ENCODE measurements around the gene IFNAR2. TPM values are rescaled to one million over a fixed set of nuclear protein-coding genes. Genes with fewer than 3 reads are reported as not detected.

Gene IFNAR2
- total and polyA plus RNA-seq, 2 experiments from 2014 or later, result 16.8 to 18.2 TPM

GRCh38 chr21:33198346-33199099 is 31.2 kb upstream of the IFNAR2 start:
- no peaks in the 10 kb centered on the region for H3K9me3 Mint-ChIP-seq
- ATAC-seq, result no peak
- no peak for DNase-seq (ENCODE audit: low spot score)
- no peaks in the 10 kb centered on the region for H3K36me3 Mint-ChIP-seq (ENCODE audit: low read depth)
- peaks cover 8% of the 10 kb centered on the region for H3K27me3 Mint-ChIP-seq (ENCODE audit: insufficient read depth, low read depth, poor library complexity)
- H2AFZ ChIP-seq, result no peak overlapping the region
- no peaks in the 10 kb centered on the region for H3F3A ChIP-seq (replicated peaks; ENCODE audit: low read depth)
- no peak overlapping the region for H3K4me2 ChIP-seq
- H3K27ac ChIP-seq (ENCODE audit: low read depth), result no peak overlapping the region
- no peaks in the 10 kb centered on the region for H3K36me3 ChIP-seq (ENCODE audit: insufficient read depth)
- H3K27ac Mint-ChIP-seq, result no peak overlapping the region
- TF ChIP-seq EZH2phosphoT487 (IDR thresholded peaks at IDR 0.05; ENCODE audit: unreplicated experiment) (no peak), ETS1 (IDR thresholded peaks at IDR 0.05) (no peak)
- TF ChIP-seq, protein P1, sequence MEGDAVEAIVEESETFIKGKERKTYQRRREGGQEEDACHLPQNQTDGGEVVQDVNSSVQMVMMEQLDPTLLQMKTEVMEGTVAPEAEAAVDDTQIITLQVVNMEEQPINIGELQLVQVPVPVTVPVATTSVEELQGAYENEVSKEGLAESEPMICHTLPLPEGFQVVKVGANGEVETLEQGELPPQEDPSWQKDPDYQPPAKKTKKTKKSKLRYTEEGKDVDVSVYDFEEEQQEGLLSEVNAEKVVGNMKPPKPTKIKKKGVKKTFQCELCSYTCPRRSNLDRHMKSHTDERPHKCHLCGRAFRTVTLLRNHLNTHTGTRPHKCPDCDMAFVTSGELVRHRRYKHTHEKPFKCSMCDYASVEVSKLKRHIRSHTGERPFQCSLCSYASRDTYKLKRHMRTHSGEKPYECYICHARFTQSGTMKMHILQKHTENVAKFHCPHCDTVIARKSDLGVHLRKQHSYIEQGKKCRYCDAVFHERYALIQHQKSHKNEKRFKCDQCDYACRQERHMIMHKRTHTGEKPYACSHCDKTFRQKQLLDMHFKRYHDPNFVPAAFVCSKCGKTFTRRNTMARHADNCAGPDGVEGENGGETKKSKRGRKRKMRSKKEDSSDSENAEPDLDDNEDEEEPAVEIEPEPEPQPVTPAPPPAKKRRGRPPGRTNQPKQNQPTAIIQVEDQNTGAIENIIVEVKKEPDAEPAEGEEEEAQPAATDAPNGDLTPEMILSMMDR (conservative IDR thresholded peaks at IDR 0.05; ENCODE audit: low read depth in 2 of 2), result no peak
- H3K4me1 ChIP-seq (ENCODE audit: insufficient read depth), result peaks cover 9% of the 10 kb centered on the region; the same call in 1 of the 2 replicates
- peaks cover 15% of the 10 kb centered on the region for H3K4me1 Mint-ChIP-seq
- H3K27me3 ChIP-seq (ENCODE audit: insufficient read depth), result no peaks in the 10 kb centered on the region
- H3K4me3 ChIP-seq, result no peak overlapping the region
- H3K79me2 ChIP-seq (replicated peaks; ENCODE audit: insufficient read depth), result no peaks in the 10 kb centered on the region
- H4K20me1 ChIP-seq (replicated peaks; ENCODE audit: insufficient read depth), result no peaks in the 10 kb centered on the region
- no peak overlapping the region for H3K4me3 Mint-ChIP-seq
- H3K9me2 ChIP-seq (ENCODE audit: insufficient read depth), result no peaks in the 10 kb centered on the region

DNA sequence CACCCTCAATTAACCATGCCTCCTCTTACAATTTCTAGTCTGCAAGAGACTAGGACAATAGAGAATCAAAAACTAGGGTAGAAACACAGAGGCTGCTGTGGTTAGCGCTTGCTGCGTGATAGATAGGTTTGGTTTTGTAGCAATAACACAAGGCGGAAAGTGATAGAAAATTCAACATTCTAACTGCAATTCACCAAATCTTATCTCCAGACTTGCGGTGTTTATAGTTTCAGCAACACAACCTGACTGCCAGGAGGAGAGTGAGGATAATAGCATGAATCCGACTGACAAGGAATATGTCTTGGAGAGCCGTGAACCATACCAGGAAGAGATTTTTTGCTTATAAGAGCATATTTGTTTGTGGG is 30.7 kb upstream of the IFNAR2 start:
- Mint-ChIP-seq H3K4me3 (no peak overlapping the region), H3K9me3 (no peaks in the 10 kb centered on the region), H3K36me3 (ENCODE audit: low read depth) (no peaks in the 10 kb centered on the region), H3K4me1 (peaks cover 15% of the 10 kb centered on the region), H3K27me3 (ENCODE audit: insufficient read depth, low read depth, poor library complexity) (peaks cover 8% of the 10 kb centered on the region), H3K27ac (no peak overlapping the region)
- H3K27ac ChIP-seq (ENCODE audit: low read depth), result no peak overlapping the region
- H3K9me2 ChIP-seq (ENCODE audit: insufficient read depth), result no peaks in the 10 kb centered on the region
- H3K27me3 ChIP-seq (ENCODE audit: insufficient read depth), result no peaks in the 10 kb centered on the region
- no peak overlapping the region for H3K4me3 ChIP-seq
- H3K4me2 ChIP-seq, result no peak overlapping the region
- H3F3A ChIP-seq (replicated peaks; ENCODE audit: low read depth), result no peaks in the 10 kb centered on the region
- H3K36me3 ChIP-seq (ENCODE audit: insufficient read depth), result no peaks in the 10 kb centered on the region
- DNase-seq (ENCODE audit: low spot score) (no peak), ATAC-seq (no peak)
- H3K79me2 ChIP-seq (replicated peaks; ENCODE audit: insufficient read depth), result no peaks in the 10 kb centered on the region
- no peaks in the 10 kb centered on the region for H4K20me1 ChIP-seq (replicated peaks; ENCODE audit: insufficient read depth)
- H2AFZ ChIP-seq, result no peak overlapping the region
- peaks cover 9% of the 10 kb centered on the region; the same call in 1 of the 2 replicates for H3K4me1 ChIP-seq (ENCODE audit: insufficient read depth)
- TF ChIP-seq EZH2 (IDR thresholded peaks at IDR 0.05; ENCODE audit: low read depth, unreplicated experiment) (no peak), STAT1 (IDR thresholded peaks at IDR 0.05; ENCODE audit: unreplicated experiment) (no peak), CREB1 (CRISPR knock-in tag; IDR thresholded peaks at IDR 0.05; ENCODE audit: low read depth) (no peak), POLR2AphosphoS5 (IDR thresholded peaks at IDR 0.05; ENCODE audit: low read depth) (no peak), ETS1 (IDR thresholded peaks at IDR 0.05) (no peak), EZH2phosphoT487 (IDR thresholded peaks at IDR 0.05; ENCODE audit: unreplicated experiment) (no peak), ZNF331 (CRISPR knock-in tag; IDR thresholded peaks at IDR 0.05; ENCODE audit: low read depth) (no peak), ZNF114 (CRISPR knock-in tag; IDR thresholded peaks at IDR 0.05) (no peak)
- TF ChIP-seq, protein P2, sequence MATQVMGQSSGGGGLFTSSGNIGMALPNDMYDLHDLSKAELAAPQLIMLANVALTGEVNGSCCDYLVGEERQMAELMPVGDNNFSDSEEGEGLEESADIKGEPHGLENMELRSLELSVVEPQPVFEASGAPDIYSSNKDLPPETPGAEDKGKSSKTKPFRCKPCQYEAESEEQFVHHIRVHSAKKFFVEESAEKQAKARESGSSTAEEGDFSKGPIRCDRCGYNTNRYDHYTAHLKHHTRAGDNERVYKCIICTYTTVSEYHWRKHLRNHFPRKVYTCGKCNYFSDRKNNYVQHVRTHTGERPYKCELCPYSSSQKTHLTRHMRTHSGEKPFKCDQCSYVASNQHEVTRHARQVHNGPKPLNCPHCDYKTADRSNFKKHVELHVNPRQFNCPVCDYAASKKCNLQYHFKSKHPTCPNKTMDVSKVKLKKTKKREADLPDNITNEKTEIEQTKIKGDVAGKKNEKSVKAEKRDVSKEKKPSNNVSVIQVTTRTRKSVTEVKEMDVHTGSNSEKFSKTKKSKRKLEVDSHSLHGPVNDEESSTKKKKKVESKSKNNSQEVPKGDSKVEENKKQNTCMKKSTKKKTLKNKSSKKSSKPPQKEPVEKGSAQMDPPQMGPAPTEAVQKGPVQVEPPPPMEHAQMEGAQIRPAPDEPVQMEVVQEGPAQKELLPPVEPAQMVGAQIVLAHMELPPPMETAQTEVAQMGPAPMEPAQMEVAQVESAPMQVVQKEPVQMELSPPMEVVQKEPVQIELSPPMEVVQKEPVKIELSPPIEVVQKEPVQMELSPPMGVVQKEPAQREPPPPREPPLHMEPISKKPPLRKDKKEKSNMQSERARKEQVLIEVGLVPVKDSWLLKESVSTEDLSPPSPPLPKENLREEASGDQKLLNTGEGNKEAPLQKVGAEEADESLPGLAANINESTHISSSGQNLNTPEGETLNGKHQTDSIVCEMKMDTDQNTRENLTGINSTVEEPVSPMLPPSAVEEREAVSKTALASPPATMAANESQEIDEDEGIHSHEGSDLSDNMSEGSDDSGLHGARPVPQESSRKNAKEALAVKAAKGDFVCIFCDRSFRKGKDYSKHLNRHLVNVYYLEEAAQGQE (IDR thresholded peaks at IDR 0.05; ENCODE audit: unreplicated experiment), result no peak
- TF ChIP-seq, protein P1 (conservative IDR thresholded peaks at IDR 0.05; ENCODE audit: low read depth in 2 of 2), result no peak
